HG03095 (cell line): ENCODE results near the gene NARF.
A peak's percentile ranks its signal among the peaks of the same experiment; 100 is the strongest.
"Not testable (repeated sequence)": the region's sequence is repeated elsewhere in the genome, so short reads cannot be mapped to it uniquely, and the experiment has no call there.

Source experiments
- ATAC-seq: cut with Tn5 transposase; IDR thresholded peaks from one replicate; pipeline ENCODE4 v1.9.1; 2021; ENCODE audit warnings: moderate library complexity; ENCODE audit not compliant: unreplicated experiment

NARF gene

DNA sequence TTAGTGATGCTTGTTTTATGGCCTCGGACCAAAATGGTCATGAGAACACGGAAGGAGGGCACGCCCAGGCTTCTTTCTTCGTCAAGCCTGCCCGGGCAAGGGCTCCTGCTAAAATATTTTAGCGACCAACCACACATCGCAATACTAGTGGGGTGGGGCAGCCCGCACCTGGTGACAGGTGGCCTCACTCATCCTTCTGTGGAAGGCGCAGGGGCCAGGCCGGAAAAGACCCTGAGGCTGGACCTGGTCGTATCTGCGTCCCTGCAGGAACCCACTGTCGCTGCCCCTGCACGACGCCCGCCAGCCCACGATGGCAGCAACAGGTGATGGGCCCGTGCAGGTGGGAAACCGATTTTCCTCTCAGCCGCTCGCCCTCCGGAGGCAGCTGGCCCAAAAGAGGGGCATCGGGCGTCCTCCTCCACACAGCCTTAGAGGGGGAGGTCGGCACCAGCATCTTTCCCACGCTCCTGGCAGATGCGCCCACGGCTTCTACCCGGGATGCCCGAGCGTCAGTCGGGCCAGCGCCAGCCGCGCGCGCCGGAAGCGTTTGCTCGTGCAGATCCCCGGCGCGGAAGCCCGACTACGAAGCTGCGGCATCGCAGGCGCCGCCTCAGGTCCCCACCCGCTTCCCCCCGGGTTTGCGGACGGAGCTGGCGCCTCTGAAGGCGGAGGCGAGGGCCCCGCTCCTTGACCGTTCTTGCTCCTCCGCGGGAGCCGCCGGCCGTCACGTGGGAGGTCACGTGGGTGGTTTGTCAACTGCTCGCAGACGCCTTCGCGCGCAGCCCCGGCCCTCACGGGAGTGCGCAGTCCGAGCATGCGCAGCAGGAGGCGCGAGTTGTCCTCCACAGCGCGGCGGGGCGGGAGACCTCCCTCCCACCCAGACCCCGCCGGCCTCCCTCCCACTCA is 38.2 kb downstream of the NARF start:
- ATAC-seq, result peak; percentile 48

DNA sequence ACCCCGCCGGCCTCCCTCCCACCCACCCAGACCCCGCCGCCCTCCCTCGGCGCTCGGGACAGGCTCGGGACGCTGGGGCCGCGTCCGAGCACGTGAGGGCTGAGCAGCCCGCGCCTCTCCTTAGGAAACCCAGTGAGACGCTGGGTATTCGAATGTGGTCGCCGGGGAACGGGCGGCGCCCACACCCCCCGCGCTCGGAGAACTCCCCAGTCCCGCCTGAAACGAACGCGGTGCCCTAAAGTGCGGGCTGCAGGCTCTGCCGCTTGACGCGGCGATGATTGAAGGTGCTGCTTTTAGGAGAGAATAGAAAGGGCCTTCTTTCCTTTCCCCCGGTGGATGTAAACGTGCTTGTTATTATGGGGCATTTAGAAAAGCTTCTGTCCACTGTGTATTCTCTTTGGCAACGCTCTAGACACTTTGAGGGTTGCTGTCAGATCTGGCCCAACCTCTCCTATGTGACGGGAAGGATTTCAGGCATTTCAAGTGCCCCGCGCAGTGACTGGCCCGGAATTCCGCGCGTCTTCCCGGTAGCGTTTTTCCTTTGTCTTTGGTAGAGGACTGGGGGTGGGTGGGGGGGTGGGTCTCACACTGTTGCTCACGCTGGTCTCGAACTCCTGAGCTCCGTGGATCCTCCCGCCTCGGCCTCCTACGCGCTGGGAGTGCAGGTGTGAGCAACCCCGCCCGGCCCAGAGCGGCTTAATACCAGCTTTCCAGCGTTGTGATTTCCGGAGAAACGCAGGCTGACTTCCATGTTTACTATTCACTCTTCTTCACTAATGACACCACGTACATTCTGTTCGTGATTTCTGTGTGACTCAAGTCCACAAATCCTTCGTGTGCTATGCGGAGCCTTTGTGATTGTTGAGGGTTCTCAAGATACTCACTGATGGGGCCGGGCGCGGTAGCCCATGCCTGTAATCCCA is 39.2 kb downstream of the NARF start:
- ATAC-seq, result no peak

DNA sequence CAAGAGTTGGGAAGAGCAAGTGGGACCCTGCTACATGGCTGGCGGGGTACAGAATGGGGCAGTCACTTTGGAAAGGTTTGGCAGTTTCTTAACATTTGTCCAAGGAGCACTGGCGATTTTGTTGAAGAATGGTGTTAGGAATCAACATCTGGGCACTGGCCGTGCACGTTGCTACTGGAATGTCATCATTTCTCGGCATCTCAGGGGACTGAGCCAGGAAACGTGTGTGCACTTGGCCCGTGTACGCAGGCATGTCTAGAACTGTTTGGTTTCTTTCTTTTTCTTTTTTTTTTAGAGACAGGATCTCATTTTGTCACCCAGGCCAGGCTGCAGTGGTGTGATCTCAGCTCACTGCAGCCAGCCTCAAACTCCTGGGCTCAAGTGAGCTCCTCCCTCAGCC is 43.7 kb downstream of the NARF start:
- ATAC-seq, result no peak

DNA sequence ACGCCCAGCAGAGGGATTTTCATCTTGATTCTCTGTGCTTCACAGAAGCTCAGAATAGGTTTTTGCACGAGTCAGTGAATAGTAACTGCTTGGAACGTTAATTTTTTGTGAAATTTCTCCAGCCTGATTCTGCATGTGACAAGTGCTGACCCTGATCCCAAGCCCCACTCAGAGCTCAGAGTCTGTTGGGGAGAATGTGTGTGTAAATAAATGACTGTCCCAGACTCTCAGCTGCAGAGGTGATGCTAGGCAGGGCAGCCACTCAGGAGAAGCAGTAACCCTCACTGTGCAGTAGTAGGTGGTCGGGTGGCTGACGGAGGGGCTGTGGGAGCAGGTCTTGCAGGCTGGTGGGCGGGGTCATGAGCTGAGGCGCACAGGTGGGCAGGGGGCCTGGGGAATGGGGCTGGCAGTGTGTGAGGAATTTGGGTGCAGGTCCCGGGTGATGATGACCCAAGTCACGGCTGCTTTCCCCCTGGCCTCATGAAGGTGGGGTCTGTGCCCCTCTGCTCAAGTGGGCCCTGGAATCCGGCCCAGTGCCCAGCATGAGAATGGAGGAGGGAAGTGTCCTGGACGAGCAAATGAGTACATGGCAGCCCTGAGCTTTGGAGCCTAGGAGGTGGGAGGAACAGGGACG is 44.7 kb downstream of the NARF start:
- no peak for ATAC-seq

DNA sequence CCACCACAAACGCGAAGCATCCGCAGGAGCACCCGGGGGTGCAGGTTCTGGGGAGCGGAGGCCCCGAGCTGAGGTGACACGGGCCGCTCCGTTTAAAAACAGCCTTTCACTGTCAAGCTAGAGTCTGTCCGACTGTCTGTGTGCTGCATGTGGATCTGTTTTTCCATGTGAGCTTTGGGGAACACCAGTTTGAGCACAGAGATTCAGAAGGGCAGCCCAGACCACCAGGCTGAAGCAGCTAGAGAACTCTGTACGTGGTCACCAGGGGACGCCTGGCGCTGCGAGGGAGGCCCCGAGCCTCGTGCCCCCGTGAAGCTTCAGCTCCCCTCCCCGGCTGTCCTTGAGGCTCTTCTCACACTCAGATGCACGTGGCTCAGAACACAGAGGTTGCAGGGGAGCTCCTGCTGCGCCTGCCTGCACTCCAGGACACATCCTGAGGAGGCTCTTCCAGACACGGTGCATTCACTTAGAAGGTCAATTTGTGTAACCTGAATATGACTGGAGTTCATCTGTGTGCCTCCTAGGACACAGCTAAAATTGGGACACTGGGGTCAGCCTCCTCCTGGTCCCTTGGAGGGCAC is 45.3 kb downstream of the NARF start:
- ATAC-seq, result no peak

DNA sequence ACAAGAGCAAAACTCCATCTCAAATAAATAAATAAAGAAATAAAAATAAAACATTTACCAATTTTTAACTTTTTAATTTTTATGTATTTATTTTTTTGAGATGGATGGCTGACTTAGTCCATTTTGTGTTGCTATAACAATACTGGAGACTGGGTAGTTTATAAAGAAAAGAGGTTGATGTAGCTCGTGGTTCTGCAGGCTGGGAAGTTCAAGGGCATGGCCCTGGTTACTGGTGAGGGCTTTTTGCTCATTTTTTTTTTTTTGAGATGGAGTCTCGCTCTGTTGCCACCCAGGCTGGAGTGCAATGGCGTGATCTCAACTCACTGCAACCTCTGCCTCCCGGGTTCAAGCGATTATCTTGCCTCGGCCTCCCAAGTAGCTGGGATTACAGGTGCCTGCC is 46.8 kb downstream of the NARF start:
- no peak for ATAC-seq

DNA sequence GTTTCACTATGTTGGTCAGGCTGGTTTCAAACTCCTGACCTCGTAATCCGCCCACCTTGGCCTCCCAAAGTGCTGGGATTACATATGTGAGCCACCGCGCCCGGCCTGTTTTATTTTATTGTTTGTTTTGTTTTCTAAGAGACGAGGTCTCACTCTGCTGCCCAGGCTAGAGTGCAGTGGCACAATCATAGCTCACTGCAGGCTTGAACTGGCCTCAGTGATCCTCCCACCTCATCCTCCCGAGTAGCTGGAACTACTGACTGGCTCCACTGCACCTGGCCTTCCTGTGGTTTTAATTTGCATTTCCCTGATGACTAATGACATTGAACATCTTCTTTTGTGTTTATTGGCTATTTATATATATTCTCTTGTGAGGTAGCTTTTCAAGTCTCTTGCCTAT is 47.9 kb downstream of the NARF start:
- ATAC-seq, result peak; percentile 83

DNA sequence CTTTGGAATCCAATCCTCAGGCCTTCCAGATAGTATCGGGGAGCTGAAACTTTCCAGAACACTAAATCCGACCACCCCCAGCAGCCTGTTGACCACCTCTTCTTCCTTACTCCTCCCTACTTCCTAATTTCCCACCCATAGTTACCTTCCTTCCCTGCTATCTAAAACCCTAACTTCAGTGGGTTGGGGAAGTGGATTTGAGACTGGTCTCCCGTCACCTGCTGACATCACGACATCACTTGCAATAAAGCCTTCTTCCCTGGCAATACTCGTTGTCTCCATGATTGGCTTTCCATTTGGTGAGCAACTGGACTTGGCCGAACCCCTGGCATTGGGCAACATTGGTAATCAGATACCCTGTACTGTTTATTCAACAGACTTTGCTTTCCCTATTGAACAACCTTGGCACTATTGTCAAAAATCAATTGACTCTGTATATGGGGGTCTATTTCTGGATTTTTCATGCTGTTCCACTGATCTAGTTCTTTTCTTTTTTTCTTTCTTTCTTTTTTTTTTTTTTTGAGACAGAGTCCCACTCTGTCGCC is 49.2 kb downstream of the NARF start:
- no peak for ATAC-seq

DNA sequence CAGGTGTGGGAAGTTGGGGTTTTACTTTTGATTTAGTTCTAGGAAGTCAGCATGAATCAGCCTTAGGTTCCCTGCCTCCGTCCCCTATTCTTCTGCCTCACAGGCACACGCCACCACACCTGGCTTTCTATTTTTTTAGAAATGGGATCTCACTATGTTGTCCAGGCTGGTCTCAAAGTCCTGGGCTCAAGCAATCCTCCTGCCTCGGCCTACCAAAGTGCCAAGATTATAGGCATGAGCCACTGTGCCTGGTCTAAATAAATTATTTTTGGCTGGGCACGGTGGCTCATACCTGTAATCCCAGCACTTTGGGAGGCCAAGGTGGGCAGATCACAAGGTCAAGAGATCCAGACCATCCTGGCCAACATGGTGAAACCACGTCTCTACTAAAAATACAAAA is 53.1 kb downstream of the NARF start:
- ATAC-seq, result not testable (repeated sequence)

DNA sequence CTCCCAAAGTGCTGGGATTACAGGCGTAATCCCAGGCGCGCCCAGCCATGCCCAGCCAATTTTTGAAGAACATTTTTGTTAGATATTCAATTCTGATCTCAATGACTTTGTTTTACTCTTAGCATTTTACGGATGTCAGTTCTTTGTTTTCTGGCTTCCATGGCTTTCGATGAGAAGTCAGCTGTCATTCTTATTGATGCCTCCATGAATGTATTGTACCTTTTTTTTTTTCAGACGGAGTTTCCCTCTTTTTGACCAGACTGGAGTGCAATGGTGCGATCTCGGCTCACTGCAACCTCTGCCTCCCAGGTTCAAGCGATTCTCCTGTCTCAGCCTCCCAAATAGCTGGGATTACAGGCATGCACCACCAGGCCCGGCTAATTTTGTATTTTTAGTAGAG is 55.3 kb downstream of the NARF start:
- ATAC-seq, result not testable (repeated sequence)

DNA sequence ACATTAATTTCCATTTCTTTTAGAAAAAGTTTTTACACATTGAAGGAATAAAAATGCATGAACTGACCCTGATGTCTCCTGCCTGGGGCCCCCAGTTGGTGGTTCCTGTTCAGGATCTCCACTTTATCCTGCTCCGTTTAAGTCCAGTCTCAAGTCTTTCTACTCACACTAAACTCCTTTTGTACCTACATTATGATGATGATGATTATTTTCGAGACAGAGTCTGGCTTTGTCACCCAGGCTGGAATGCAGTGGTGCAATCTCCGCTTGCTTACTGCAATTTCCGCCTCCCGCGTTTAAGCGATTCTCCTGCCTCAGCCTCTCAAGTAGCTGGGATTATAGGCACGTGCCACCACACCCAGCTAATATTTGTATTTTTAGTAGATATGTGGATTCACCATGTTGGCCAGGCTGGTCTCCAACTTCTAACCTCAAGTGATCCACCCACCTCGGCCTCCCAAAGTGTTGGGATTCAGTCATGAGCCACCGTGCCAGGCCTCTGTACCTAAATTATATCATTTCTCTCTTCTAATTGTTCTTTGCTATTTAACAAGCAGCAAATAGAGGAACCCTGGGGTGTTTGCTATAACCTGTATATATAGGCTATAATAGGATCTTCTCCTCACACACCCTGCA is 58.8 kb downstream of the NARF start:
- ATAC-seq, result no peak

DNA sequence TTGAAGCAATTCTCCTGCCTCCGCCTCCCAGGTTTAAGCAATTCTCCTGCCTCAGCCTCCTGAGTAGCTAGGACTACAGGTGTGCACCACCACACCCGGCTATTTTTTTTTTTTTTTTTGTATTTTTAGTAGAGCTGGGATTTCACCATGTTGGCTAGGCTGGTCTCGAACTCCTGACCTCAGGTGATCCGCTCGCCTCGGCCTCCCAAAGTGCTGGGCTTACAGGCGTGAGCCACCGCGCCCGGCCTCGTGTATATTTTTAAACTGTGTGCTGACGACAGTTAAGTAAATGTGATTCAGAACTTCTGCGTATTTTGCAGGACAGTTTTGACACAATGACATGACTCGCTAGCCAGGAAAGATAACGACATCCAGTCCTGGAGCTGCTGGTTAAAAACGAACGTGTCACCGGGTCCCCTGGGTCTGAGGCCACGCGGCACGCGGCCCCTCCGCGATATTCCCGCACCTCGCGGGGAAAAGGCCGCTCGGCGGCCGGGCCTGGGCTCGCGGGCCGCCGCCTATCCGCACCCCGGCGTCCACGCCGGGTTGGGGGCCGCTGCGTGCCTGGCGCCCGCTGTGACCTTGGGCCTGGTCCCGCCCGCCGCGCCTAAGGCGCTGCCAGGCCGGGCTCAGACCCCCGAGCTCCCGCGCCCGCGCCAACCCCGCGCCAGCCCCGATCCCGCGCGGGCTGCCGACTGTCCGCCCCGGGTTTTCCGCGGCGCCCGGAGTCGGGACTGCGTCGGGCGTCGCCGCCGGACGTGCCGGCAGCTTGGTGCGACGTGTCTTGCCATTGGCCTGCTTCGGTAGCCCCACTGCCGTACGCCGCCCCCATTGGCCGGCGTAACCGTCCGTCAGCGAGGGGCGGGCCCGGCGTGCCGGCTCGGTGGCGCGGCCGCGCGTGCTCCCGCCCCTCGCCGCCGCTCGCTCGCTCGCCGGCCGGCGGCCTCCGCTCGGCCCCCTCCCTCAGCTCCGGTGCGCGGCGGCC is 60.6 kb downstream of the NARF start, which contains the start of gene FOXK2:
FOXK2 (plus strand) TSS at position 907 of the 985 bp plus-strand sequence. CDS start 157 bp downstream, outside the sequence.
- ATAC-seq, result peak; percentile 82

DNA sequence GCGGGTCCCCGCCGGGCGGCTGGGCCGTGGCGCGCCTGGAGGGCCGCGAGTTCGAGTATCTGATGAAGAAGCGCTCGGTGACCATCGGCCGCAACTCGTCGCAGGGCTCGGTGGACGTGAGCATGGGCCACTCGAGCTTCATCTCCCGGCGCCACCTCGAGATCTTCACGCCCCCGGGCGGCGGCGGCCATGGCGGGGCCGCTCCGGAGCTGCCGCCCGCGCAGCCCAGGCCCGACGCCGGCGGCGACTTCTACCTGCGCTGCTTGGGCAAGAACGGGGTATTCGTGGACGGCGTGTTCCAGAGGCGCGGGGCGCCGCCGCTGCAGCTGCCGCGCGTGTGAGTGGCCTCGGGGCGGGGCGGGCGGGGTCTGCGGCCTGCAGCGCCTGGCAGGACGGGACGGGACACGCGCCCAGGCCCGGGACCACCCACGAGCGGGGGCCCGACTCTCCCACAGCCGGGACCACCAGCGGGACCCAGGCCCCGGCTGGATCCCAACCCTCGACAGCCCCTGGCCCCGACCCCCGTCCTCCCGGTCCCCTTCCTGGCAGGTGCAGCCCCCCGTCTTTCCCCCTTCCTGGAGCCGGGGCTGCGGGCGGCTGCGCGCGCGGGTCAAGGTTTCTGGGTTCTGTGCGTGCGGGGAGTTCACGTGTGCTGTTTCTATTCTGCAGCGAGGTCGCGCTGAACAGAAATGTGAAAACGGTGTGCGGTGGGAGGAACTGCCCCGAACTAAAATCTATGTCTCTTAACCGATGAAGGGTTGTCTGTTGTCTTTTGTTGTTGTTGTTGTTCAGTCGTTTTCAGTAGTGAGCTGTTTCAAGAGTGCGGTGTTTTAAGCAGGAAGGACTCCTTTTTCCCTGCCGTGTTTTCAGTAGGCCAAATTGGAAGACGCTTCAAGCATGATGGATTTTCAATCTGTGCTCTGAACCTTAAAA is 61.7 kb downstream of the NARF start:
- no peak for ATAC-seq

DNA sequence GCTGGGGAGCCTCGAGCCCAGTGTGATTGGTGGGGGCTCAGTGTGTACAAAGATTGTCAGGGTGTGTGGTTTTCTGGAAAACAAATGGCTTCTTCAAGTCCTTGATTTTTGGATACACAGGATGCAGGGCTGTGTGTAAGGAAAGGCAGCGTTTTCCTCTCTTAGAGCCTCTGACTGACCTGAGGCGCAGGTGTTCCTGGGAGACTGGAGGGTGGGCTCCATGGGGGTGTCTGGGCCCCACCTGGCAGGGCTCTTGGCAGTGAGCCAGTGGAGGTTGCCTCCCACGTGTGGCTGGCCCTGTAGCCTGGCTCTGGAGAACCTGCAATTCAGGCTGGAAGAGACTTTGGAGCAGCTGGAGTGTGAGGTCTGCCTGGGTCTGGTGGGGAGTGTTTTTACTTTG is 66.0 kb downstream of the NARF start:
- no peak for ATAC-seq

DNA sequence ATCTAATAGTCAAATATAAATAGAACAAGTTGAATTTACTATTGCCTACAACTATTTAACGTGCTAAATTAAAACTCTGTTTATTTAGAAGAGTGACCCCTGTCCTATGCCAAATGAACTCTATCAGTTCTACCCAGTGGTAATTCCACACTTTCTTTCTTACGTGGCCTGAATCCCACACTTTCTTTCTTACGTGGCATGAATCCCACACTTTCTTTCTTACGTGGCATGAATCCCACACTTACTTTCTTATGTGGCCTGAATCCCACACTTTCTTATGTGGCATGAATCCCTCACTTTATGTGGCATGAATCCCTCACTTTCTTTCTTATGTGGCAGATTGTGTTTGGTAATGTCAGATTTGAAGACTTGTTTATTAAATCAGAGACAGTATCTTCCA is 67.2 kb downstream of the NARF start:
- ATAC-seq, result no peak

DNA sequence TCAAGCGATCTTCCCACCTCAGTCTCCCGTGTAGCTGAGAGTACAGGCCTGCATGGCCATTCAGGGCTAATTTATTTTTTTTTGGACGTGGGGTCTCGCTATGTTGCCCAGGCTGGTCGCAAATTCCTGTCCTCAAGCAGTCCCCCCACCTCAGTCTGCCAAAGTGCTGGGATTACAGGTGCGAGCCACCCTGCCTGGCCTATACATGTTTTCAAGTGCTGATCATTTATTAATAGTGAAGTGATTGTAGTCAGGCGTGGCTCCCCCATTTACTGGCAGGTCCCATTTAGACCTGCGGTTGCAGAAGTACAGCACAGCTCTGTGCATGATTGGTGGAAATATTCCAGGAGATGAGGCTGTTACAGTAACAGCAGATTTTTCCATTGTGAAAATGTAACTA is 69.4 kb downstream of the NARF start:
- ATAC-seq, result no peak

DNA sequence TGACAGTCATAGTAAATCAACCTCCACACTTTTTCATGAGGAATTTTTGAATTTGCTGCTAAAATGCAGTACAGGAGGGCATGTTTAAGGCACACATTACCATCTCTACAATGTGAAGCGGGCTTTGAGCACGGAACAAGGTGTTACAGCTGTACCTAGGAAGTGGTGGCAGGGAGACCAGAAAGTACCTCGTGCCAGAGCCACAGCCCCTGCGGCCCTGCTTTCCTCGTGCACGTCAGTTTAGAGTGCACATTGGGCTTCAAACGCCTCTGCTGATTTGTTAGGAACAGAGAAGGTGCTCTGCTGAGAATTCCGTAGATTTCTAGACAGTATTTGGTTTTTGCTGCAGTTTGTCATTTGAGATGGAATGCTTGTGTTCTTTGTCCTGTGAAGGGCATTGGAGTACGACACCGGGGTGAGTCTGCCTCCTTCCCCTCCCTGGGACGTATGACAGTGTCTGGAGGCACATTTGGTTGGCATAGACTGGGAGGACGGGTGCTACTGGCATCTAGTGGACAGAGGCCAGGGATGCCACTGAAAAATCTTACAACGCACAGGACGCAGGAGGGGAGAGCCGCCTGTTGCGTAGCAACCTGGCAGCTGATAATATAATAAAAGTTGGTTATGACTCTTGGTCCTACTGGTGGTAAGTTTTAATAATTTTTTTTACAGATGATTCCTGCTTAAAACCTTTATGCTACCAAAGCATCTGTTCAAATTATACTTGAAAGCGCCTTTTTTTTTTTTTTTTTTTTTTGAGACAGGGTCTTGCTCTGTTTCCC is 70.1 kb downstream of the NARF start:
- ATAC-seq, result no peak
